ENCODE results near the gene KLHL34. TPM values are rescaled to one million over a fixed set of nuclear protein-coding genes. Genes with fewer than 3 reads are reported as not detected.

The KLHL34 gene
- total RNA-seq, 2 donors from 2014 or later, result not detected

GRCh38 chrX:21657318-21658151, 595 bp downstream of the KLHL34 start:
- H3K4me1 ChIP-seq, result peaks cover 3% of the 10 kb centered on the region
- H3K36me3 ChIP-seq (replicated peaks in 1 of 2; ENCODE audit: insufficient read depth in 1 of 2, low read depth in 2 of 2), result no peaks in the 10 kb centered on the region
- H3K27ac ChIP-seq, result no peak overlapping the region
- no peaks in the 10 kb centered on the region for H3K9me3 ChIP-seq
- no peak for ATAC-seq
- no peak for DNase-seq
- TF ChIP-seq CTCF (IDR thresholded peaks at IDR 0.05), result no peak
- H3K27me3 ChIP-seq, result no peaks in the 10 kb centered on the region
- 20% methylated on average over 19 of the region's 57 CpGs; no CpG with 5 or more reads in 1 of the 2 donors for WGBS, 2 donors
- H3K4me3 ChIP-seq, result no peak overlapping the region
- intact Hi-C loops (cut with DNase I), result no loop called here

- DNase-seq, result no peak
- Histone ChIP-seq H3K27me3 (no peaks in the 10 kb centered on the region), H3K4me3 (no peak overlapping the region), H3K27ac (no peak overlapping the region), H3K9me3 (no peaks in the 10 kb centered on the region), H3K4me1 (peaks cover 3% of the 10 kb centered on the region), H3K36me3 (replicated peaks in 1 of 2; ENCODE audit: insufficient read depth in 1 of 2, low read depth in 2 of 2) (no peaks in the 10 kb centered on the region)
- 52 to 71% methylated on average over 18 to 24 of the region's 61 CpGs for WGBS, 2 donors
- intact Hi-C loops (cut with DNase I), result no loop called here
- TF ChIP-seq CTCF (IDR thresholded peaks at IDR 0.05), result no peak
- TF ChIP-seq POLR2A (IDR thresholded peaks at IDR 0.05), result no peak
- ATAC-seq, result no peak
Measured at GRCh38 chrX:21656587-21657317, 1.4 kb downstream of the KLHL34 start.

GRCh38 chrX:21655901-21656586, 2.1 kb downstream of the KLHL34 start:
- TF ChIP-seq POLR2A (IDR thresholded peaks at IDR 0.05) (no peak), CTCF (IDR thresholded peaks at IDR 0.05) (no peak)
- Histone ChIP-seq H3K4me3 (no peak overlapping the region), H3K36me3 (replicated peaks in 1 of 2; ENCODE audit: insufficient read depth in 1 of 2, low read depth in 2 of 2) (no peaks in the 10 kb centered on the region), H3K27ac (no peak overlapping the region), H3K9me3 (no peaks in the 10 kb centered on the region), H3K27me3 (no peaks in the 10 kb centered on the region), H3K4me1 (peaks cover 3% of the 10 kb centered on the region)
- intact Hi-C loops (cut with DNase I), result no loop called here
- WGBS, 2 donors, result 14 to 39% methylated on average over 5 to 51 of the region's 76 CpGs
- DNase-seq (no peak), ATAC-seq (no peak)

GRCh38 chrX:21645886-21646285, 12.2 kb downstream of the KLHL34 start:
- intact Hi-C loops (cut with DNase I), result no loop called here
- 74 to 79% methylated on average over 3 of the region's 3 CpGs for WGBS, 2 donors

More at GRCh38 chrX:21645886-21646285, 12.2 kb downstream of the KLHL34 start:
- ATAC-seq, result no peak
- TF ChIP-seq POLR2A (IDR thresholded peaks at IDR 0.05), result no peak
- no peak for TF ChIP-seq CTCF (IDR thresholded peaks at IDR 0.05)
- Histone ChIP-seq H3K4me3 (no peak overlapping the region), H3K36me3 (replicated peaks in 1 of 2; ENCODE audit: insufficient read depth in 1 of 2, low read depth in 2 of 2) (no peaks in the 10 kb centered on the region), H3K4me1 (no peaks in the 10 kb centered on the region), H3K9me3 (no peaks in the 10 kb centered on the region), H3K27me3 (no peaks in the 10 kb centered on the region), H3K27ac (no peak overlapping the region)
- DNase-seq, result no peak

Data from body of pancreas (tissue), 4 donors.